A673 (cell line): ENCODE results near the gene FSTL4.

ENCODE experiments used
- CTCF ChIP-seq: fragments of 300-800, 200-600 bp; sonication (generic); conservative IDR thresholded peaks from 2 replicates; pipeline ENCODE4 v1.5.1; 2017; ENCODE audit warnings: low read depth, mild to moderate bottlenecking, antibody characterized with exemption, low read length, moderate library complexity, mixed read lengths
- EZH2 ChIP-seq: fragments of 200-600 bp; sonication (generic); IDR thresholded peaks from 2 replicates; pipeline ENCODE4 v1.6.1; 2017; ENCODE audit warnings: borderline replicate concordance, low read depth, mild to moderate bottlenecking, mixed read lengths, antibody characterized with exemption, low read length; ENCODE audit not compliant: poor library complexity, severe bottlenecking

- TF ChIP-seq CTCF (no peak), EZH2 (no peak)
These were observed 315.0 kb downstream of the FSTL4 start for GRCh38 chr5:133297293-133297692.
